Hepatocyte (in vitro differentiated cells): ENCODE data around the gene FILIP1L.

Experiments used
- EZH2 ChIP-seq: fragments of 200-600 bp; sonication (generic); IDR thresholded peaks from 2 replicates; pipeline ENCODE4 v1.6.1; 2016; ENCODE audit warnings: antibody characterized with exemption, mild to moderate bottlenecking, borderline replicate concordance
- EZH2phosphoT487 ChIP-seq: fragments of 200-600 bp; sonication (generic); IDR thresholded peaks from one replicate; pipeline ENCODE4 v1.6.1; 2018; ENCODE audit warnings: antibody characterized with exemption, mild to moderate bottlenecking, low read depth, moderate library complexity; ENCODE audit not compliant: unreplicated experiment, severe bottlenecking
- TF ChIP-seq, protein P1 (sequence below): fragments of 200-600 bp; sonication (generic); IDR thresholded peaks from 2 replicates; pipeline ENCODE4 v1.5.1; 2016; ENCODE audit warnings: antibody characterized with exemption, mild to moderate bottlenecking; ENCODE audit not compliant: poor library complexity

DNA sequence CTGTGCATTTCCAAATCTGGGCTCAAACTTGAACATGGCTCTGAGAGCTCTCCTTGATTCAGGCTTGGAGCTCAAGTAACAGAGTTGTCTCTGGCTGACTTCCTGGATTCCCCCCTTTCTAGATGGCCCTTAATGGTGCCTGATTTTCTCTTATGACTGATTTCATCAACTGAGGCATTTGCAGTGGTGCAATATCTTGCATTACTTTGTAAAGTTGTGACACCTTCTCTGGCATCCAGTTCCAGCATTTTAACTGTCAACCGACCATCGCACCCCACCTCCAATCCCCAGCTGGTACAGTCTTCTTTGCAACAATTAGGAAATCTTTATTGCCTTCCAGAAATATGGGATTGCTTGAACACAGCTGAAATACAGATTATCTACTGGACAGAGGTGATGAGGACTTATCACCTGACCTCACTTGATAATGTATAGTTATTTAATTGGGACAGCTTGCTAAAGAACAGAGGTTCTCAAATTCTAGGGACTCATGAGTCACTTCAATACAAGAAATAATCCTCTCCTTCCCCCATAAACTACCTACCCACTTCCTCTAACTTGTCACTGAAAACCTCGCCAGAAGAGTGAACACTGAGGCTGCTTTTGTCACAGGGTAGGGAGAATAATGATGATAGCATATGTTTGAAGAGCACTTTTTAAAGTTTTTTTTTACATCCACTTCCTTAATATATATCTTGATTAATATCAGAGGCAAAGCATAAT is 41.8 kb downstream of the FILIP1L start:
- TF ChIP-seq, protein P1, sequence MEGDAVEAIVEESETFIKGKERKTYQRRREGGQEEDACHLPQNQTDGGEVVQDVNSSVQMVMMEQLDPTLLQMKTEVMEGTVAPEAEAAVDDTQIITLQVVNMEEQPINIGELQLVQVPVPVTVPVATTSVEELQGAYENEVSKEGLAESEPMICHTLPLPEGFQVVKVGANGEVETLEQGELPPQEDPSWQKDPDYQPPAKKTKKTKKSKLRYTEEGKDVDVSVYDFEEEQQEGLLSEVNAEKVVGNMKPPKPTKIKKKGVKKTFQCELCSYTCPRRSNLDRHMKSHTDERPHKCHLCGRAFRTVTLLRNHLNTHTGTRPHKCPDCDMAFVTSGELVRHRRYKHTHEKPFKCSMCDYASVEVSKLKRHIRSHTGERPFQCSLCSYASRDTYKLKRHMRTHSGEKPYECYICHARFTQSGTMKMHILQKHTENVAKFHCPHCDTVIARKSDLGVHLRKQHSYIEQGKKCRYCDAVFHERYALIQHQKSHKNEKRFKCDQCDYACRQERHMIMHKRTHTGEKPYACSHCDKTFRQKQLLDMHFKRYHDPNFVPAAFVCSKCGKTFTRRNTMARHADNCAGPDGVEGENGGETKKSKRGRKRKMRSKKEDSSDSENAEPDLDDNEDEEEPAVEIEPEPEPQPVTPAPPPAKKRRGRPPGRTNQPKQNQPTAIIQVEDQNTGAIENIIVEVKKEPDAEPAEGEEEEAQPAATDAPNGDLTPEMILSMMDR: no peak
- TF ChIP-seq EZH2 (no peak), EZH2phosphoT487 (no peak)
